ENCODE data around the gene STARD3.

STARD3 gene

GRCh38 chr17:39617446-39618245 lies 19.3 kb upstream of the STARD3 start:
- TF ChIP-seq, protein P1, sequence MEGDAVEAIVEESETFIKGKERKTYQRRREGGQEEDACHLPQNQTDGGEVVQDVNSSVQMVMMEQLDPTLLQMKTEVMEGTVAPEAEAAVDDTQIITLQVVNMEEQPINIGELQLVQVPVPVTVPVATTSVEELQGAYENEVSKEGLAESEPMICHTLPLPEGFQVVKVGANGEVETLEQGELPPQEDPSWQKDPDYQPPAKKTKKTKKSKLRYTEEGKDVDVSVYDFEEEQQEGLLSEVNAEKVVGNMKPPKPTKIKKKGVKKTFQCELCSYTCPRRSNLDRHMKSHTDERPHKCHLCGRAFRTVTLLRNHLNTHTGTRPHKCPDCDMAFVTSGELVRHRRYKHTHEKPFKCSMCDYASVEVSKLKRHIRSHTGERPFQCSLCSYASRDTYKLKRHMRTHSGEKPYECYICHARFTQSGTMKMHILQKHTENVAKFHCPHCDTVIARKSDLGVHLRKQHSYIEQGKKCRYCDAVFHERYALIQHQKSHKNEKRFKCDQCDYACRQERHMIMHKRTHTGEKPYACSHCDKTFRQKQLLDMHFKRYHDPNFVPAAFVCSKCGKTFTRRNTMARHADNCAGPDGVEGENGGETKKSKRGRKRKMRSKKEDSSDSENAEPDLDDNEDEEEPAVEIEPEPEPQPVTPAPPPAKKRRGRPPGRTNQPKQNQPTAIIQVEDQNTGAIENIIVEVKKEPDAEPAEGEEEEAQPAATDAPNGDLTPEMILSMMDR (IDR thresholded peaks at IDR 0.05; ENCODE audit: poor library complexity, severe bottlenecking), result no peak
- no peaks in the 10 kb centered on the region for H3K36me3 ChIP-seq (ENCODE audit: low read depth)
- peak overlapping the region; percentile 53 for H3K4me3 ChIP-seq (ENCODE audit: severe bottlenecking)
- H3K4me1 ChIP-seq (ENCODE audit: insufficient read depth, poor library complexity, severe bottlenecking), result no peaks in the 10 kb centered on the region
- no peaks in the 10 kb centered on the region for H3K9me3 ChIP-seq (ENCODE audit: severe bottlenecking)
- H3K27me3 ChIP-seq (ENCODE audit: insufficient read depth, poor library complexity, severe bottlenecking), result no peaks in the 10 kb centered on the region
- DNase-seq (ENCODE audit: low spot score) (peak; percentile 82), ATAC-seq (ENCODE audit: low read depth) (peak; percentile 57)
- H3K27ac ChIP-seq (ENCODE audit: poor library complexity, severe bottlenecking), result peak overlapping the region; percentile 42

DNA sequence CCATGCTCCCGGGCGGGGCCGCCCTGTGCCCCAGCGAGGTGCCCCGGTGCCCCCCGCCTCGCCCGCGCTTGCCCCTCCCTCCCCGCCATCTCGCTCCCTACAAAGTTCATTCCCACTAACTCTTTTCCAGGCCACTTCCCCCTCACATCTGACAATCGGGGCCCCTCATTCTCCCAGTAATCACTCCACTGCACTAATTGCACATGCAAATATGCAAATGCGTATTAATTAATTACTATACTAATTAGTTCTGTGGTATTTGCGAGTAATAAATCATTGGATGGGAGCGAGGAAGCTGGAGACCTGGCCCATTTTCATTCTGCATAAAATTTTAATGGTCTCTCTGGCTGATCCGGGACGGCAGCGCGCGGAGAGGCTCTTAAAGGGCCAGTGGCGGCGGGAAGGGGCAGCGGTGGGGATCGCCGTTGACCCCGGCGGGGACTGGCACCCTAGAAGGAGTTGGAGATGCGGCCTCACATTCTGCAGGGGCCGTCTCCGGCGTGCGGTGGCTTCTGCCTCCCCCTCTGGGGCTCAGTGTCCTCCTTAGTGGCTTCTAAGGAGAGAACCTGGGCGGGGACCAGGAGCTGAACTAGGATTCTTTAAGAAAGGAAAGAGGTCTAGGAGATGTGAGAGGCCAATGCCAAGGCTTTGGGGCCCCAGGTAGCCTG lies 18.6 kb upstream of the STARD3 start:
- ATAC-seq (ENCODE audit: low read depth) (no peak), DNase-seq (ENCODE audit: low spot score) (no peak)
- H3K27me3 ChIP-seq (ENCODE audit: insufficient read depth, poor library complexity, severe bottlenecking), result no peaks in the 10 kb centered on the region
- H3K4me3 ChIP-seq (ENCODE audit: severe bottlenecking), result peak overlapping the region; percentile 53
- H3K4me1 ChIP-seq (ENCODE audit: insufficient read depth, poor library complexity, severe bottlenecking), result no peaks in the 10 kb centered on the region
- no peaks in the 10 kb centered on the region for H3K9me3 ChIP-seq (ENCODE audit: severe bottlenecking)
- no peaks in the 10 kb centered on the region for H3K36me3 ChIP-seq (ENCODE audit: low read depth)
- TF ChIP-seq, protein P1 (IDR thresholded peaks at IDR 0.05; ENCODE audit: poor library complexity, severe bottlenecking), result no peak
- peak overlapping the region; percentile 42 for H3K27ac ChIP-seq (ENCODE audit: poor library complexity, severe bottlenecking)

GRCh38 chr17:39618956-39619785 lies 17.8 kb upstream of the STARD3 start:
- Histone ChIP-seq H3K4me1 (ENCODE audit: insufficient read depth, poor library complexity, severe bottlenecking) (no peaks in the 10 kb centered on the region), H3K27me3 (ENCODE audit: insufficient read depth, poor library complexity, severe bottlenecking) (no peaks in the 10 kb centered on the region), H3K36me3 (ENCODE audit: low read depth) (no peaks in the 10 kb centered on the region), H3K27ac (ENCODE audit: poor library complexity, severe bottlenecking) (no peak overlapping the region), H3K4me3 (ENCODE audit: severe bottlenecking) (no peak overlapping the region), H3K9me3 (ENCODE audit: severe bottlenecking) (no peaks in the 10 kb centered on the region)
- TF ChIP-seq, protein P1 (IDR thresholded peaks at IDR 0.05; ENCODE audit: poor library complexity, severe bottlenecking), result no peak
- no peak for DNase-seq (ENCODE audit: low spot score)
- no peak for ATAC-seq (ENCODE audit: low read depth)

DNA sequence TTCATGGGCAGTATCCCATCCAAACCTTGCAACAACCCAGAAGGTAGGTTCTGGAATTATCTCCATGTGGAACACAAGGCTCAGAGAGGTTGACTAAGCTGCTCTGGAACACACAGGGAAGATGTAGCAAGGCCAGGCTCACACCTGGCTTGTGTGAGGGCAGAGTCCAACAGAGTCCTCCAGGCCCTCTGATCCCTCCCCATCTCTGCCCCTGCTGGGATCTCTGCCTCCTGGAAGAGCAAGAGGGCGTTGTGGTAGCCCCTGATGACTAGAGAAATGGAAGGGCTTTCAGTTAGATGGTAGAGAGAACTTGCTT lies 17.2 kb upstream of the STARD3 start:
- H3K27ac ChIP-seq (ENCODE audit: poor library complexity, severe bottlenecking), result no peak overlapping the region
- H3K4me1 ChIP-seq (ENCODE audit: insufficient read depth, poor library complexity, severe bottlenecking), result no peaks in the 10 kb centered on the region
- H3K9me3 ChIP-seq (ENCODE audit: severe bottlenecking), result no peaks in the 10 kb centered on the region
- H3K27me3 ChIP-seq (ENCODE audit: insufficient read depth, poor library complexity, severe bottlenecking), result no peaks in the 10 kb centered on the region
- DNase-seq (ENCODE audit: low spot score) (no peak), ATAC-seq (ENCODE audit: low read depth) (no peak)
- H3K4me3 ChIP-seq (ENCODE audit: severe bottlenecking), result no peak overlapping the region
- no peaks in the 10 kb centered on the region for H3K36me3 ChIP-seq (ENCODE audit: low read depth)
- TF ChIP-seq, protein P1 (IDR thresholded peaks at IDR 0.05; ENCODE audit: poor library complexity, severe bottlenecking), result no peak

All from RWPE2 (cell line).